ENCODE measurements around the gene LAMA3.

LAMA3 gene

GRCh38 chr18:23855721-23856120 is 166.5 kb downstream of the LAMA3 start:
- no peak for DNase-seq

GRCh38 chr18:23856466-23857163 is 167.4 kb downstream of the LAMA3 start:
- DNase-seq: peak in 2 of 3 experiments; percentile 25 to 26

- DNase-seq: no peak
These were observed 167.9 kb downstream of the LAMA3 start for GRCh38 chr18:23857164-23857552.

GRCh38 chr18:23857756-23858155 is 168.5 kb downstream of the LAMA3 start:
- DNase-seq: no peak

GRCh38 chr18:23859466-23860336 is 170.4 kb downstream of the LAMA3 start:
- no peak for DNase-seq

GRCh38 chr18:23861326-23861725 is 172.1 kb downstream of the LAMA3 start:
- DNase-seq: no peak

GRCh38 chr18:23861805-23862470 is 172.7 kb downstream of the LAMA3 start:
- DNase-seq: no peak

GRCh38 chr18:23864624-23865023 is 175.4 kb downstream of the LAMA3 start:
- DNase-seq: no peak

- peak in 1 of 3 experiments; percentile 62 for DNase-seq
These were observed 177.8 kb downstream of the LAMA3 start for GRCh38 chr18:23867006-23867405.

GRCh38 chr18:23868136-23868785 is 179.0 kb downstream of the LAMA3 start:
- DNase-seq: no peak

- no peak for DNase-seq
These were observed 181.6 kb downstream of the LAMA3 start for GRCh38 chr18:23870676-23871380.

- peak; percentile 41 to 88 (median 70) for DNase-seq
These were observed 182.2 kb downstream of the LAMA3 start for GRCh38 chr18:23871410-23871809.

GRCh38 chr18:23872701-23873550 is 183.7 kb downstream of the LAMA3 start:
- DNase-seq: peak in 1 of 3 experiments; percentile 50

GRCh38 chr18:23875966-23876895 is 187.0 kb downstream of the LAMA3 start:
- DNase-seq: peak in 1 of 3 experiments; percentile 28

- no peak for DNase-seq
These were observed 187.7 kb downstream of the LAMA3 start for GRCh38 chr18:23876921-23877320.

- no peak for DNase-seq
These were observed 188.1 kb downstream of the LAMA3 start for GRCh38 chr18:23877371-23877770.

GRCh38 chr18:23878336-23878900 is 189.2 kb downstream of the LAMA3 start:
- no peak for DNase-seq

GRCh38 chr18:23879126-23879525 is 189.9 kb downstream of the LAMA3 start:
- no peak for DNase-seq

- no peak for DNase-seq
These were observed 190.3 kb downstream of the LAMA3 start for GRCh38 chr18:23879544-23879943.
